ENCODE measurements around the gene NOB1.
"Not testable (repeated sequence)": the region's sequence is repeated elsewhere in the genome, so short reads cannot be mapped to it uniquely, and the experiment has no call there.

Gene NOB1

DNA sequence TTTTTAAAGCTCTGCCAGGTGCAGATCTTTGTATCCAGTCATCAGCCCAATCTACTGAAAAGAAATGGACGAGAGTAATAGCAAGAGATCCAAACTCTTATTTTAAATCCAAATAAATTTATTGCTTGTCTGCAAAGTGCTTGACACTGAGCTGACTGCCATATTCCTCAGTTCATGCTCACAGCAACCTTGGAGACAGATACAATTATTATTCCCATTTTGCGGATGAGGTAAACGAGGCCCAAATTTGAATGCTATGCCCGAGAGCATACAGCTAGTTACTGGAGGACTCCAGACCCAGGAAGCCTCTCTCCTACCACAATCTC, 620 bp downstream of the NOB1 start:
- FAIRE-seq: no peak
- no peak for TF ChIP-seq POLR2AphosphoS5 (IDR thresholded peaks at IDR 0.05; ENCODE audit: low read depth, low read length)
- TF ChIP-seq POLR2A (IDR thresholded peaks at IDR 0.05; ENCODE audit: low read depth, low read length): no peak
- 0 out of 2 replicates have a peak, but pooled peaks have one; percentile 19 for TF ChIP-seq TAF1 (IDR thresholded peaks at IDR 0.05; ENCODE audit: borderline replicate concordance, low read depth, low read length)
- DNase-seq (ENCODE audit: insufficient read length): no peak

DNA sequence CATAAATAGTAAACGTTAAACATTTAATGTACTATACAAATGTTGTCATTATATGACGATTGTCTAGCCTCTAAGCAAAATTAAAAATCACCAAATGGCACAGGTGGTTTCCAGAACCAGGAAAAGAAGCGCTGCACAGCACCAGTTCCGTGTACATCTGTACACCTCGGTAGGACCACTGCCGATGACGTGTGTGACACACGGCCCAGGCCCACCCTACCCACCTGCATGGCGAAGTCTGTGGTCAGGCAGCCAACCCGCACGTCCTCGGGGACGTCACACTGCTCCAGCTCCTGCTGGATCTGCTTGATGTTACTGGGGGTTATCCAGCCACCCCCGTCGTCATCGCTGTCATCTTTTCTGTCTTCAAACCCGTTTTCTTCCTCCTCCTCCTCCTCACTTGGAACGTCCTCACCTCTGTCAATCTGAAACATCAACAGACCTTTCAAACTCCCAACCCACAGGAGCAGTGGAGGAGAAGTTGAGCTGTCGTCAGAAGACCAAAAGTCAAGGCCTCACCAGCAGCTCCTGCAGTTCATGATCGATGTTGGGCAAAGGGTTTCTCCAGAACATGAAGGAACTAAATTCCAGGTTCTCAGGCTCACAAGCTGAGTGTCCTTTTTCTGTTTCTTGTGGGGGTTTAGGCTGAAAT, 5.9 kb downstream of the NOB1 start:
- TF ChIP-seq POLR2AphosphoS5 (IDR thresholded peaks at IDR 0.05; ENCODE audit: low read depth, low read length): 0 out of 2 replicates have a peak, but pooled peaks have one; percentile 21
- no peak for TF ChIP-seq TAF1 (IDR thresholded peaks at IDR 0.05; ENCODE audit: borderline replicate concordance, low read depth, low read length)
- no peak for TF ChIP-seq POLR2A (IDR thresholded peaks at IDR 0.05; ENCODE audit: low read depth, low read length)
- DNase-seq (ENCODE audit: insufficient read length): no peak
- no peak for FAIRE-seq

DNA sequence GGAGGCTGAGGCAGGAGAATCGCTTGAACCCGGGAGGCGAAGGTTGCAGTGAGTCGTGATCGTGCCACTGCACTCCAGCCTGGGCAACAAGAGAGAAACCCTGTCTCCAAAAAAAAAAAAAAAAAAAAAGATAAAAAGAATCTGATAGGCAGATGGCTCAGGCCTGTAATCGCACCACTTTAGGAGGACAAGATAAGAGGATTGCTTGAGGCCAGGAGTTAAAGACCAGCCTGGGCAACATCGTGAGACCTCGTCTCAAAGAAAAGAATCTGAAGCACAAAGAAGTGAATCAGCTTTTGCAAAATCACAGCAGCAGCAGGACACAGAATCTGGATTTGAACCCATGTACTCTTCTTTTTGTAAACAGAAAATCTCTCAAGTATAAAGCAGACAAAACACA, 7.6 kb downstream of the NOB1 start:
- no peak for DNase-seq (ENCODE audit: insufficient read length)
- TF ChIP-seq POLR2AphosphoS5 (IDR thresholded peaks at IDR 0.05; ENCODE audit: low read depth, low read length) (no peak), POLR2A (IDR thresholded peaks at IDR 0.05; ENCODE audit: low read depth, low read length) (no peak), TAF1 (IDR thresholded peaks at IDR 0.05; ENCODE audit: borderline replicate concordance, low read depth, low read length) (no peak)
- FAIRE-seq: no peak

DNA sequence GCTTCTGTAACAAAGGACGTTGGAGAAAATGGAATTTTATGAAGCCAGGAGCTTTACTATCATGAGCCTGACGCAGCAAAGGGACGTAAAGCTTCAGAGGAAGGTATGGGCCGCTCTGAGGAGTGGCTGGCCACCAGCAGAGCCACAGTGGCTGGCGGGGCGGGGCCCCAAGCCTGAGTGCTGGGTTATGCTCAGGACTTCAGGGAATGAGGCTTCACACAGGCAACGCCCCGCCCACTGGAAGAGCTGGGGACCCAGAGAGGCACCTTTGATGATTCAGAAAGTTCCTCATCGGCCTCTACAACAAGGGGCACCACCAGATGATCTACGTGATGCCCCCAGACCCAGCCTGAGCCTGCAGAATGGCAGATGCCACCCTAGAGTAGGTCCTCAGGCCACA, 8.8 kb downstream of the NOB1 start:
- FAIRE-seq (no peak), DNase-seq (ENCODE audit: insufficient read length) (no peak)
- TF ChIP-seq POLR2AphosphoS5 (IDR thresholded peaks at IDR 0.05; ENCODE audit: low read depth, low read length) (no peak), POLR2A (IDR thresholded peaks at IDR 0.05; ENCODE audit: low read depth, low read length) (no peak), TAF1 (IDR thresholded peaks at IDR 0.05; ENCODE audit: borderline replicate concordance, low read depth, low read length) (no peak)

DNA sequence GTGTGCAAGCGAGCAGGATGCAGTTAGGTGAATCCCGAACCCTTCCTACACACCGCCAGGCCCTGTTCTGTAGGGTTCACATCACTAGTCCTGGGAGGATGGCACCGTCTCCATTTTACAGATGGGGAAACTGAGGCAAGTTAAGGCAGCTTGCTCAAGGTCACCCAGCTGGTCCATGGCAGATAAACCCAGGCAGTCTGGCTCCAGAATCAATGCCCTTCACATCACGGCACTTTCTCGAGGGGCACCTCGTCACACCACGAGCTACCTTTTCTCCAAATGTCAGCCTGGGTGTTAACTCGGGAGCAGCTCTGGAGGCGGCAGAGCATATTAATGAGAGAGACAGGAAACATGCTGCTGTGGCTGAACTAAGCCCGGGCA, 9.5 kb downstream of the NOB1 start:
- DNase-seq (ENCODE audit: insufficient read length) (no peak), FAIRE-seq (no peak)
- TF ChIP-seq TAF1 (IDR thresholded peaks at IDR 0.05; ENCODE audit: borderline replicate concordance, low read depth, low read length) (no peak), POLR2A (IDR thresholded peaks at IDR 0.05; ENCODE audit: low read depth, low read length) (no peak; the same call in 1 of the 2 replicates), POLR2AphosphoS5 (IDR thresholded peaks at IDR 0.05; ENCODE audit: low read depth, low read length) (peak; percentile 68; the same call in 1 of the 2 replicates)

DNA sequence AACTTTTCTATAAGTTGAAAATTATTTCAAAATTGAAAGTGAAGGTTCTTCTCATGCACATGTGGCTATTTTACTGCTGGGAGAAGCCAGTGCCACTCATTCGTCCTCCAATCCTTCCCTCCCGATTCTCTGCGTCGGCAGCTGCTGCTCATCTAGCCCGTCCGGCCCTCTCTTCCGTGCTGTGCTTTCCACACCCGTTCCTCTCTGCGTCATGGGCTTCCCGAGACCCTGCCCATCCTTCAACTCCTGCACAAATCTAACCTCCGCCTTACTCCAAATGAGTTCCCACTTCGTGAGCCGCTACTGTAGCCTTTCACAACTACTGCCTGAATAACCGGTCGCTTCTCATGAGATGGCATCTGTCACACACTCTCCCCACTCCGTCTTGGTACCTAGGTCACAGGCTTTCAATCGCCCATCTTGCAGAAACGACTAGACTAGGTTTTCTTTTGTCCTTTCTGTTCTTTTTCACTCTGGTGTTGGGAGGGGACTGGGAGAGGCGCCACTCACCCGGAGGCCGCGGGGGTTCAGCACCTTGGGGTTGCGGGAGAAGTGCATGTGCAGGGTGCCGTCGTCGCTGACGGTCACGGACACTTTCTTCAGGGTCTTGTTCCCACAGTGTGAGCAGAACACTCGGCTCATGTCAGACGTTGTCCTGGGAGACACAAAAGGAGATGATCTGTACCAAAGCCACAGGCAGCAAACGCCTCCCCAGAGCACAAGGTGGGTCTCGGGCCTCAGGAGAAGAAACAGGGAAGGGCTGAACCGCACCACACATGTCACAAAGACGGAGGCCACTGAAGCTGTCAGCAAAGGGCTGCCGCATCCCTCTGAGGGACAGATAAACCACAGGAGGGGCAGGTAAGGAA, 10.1 kb downstream of the NOB1 start:
- FAIRE-seq (no peak), DNase-seq (ENCODE audit: insufficient read length) (no peak)
- no peak for TF ChIP-seq POLR2AphosphoS5 (IDR thresholded peaks at IDR 0.05; ENCODE audit: low read depth, low read length)
- TF ChIP-seq POLR2A (IDR thresholded peaks at IDR 0.05; ENCODE audit: low read depth, low read length): no peak
- TF ChIP-seq TAF1 (IDR thresholded peaks at IDR 0.05; ENCODE audit: borderline replicate concordance, low read depth, low read length): no peak

DNA sequence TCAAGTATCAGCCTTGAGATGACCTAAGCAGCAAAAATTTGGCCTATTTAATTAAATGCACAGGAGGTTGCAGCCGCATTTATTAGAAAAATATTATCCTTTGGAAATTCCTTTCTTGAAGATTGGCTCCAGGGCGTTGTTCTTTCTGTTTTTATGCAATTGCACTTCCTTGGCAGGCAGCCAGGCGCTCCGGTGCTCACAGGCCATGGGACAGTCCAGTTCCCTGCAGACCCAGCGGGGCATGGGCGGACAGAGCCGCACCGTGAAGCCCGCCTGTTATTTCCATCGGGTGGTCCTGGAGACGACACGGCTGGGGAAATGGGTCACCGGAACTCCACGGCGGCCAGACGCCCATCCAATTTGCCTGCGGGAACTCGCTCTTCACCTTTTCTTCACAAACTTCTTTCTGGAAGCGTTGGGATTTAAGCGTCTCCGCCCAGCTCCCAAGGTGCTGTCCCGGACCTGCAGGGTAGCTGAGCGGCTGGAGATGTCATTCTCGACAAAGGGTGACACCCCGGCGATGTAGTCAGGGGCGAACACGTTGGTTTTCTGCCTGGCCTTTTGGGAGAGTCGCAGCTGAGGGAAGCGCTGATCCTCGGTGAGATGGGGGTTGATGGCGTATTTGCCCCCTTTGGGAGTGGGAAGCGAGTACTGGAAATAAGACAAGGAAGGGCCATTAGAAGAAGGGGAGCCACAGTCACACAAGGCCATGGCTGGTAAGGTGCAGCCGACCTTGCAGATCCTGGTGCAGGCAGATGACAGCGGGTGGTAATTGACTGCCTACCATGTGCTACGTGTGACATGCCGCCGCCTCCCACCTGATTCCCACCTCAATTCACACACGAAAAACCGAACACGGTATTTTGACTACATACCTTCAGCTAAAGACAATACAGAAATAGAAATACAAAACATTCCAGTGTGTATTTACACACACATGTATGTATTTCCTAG, 12.5 kb downstream of the NOB1 start:
- FAIRE-seq: no peak
- no peak for DNase-seq (ENCODE audit: insufficient read length)
- TF ChIP-seq TAF1 (IDR thresholded peaks at IDR 0.05; ENCODE audit: borderline replicate concordance, low read depth, low read length): no peak
- no peak for TF ChIP-seq POLR2AphosphoS5 (IDR thresholded peaks at IDR 0.05; ENCODE audit: low read depth, low read length)
- TF ChIP-seq POLR2A (IDR thresholded peaks at IDR 0.05; ENCODE audit: low read depth, low read length): no peak

DNA sequence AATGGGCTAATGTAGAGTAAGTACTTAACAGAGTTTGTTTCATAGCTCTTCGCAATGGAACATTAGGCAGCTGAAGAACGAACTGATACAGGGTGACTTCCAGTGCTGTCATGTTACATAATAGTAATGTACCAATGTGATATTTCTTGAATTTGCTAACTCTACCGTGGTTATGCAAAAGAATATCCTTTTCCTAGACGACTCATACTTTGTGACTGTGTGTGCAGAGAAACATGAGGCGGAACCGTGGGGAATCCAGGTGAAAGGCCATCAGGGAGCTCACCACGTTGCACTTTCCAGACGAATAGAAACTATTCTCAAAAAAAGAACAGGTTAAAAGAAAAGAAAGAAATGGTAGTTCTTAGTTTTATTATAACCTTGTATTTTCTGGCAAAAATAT, 13.2 kb downstream of the NOB1 start:
- no peak for TF ChIP-seq POLR2AphosphoS5 (IDR thresholded peaks at IDR 0.05; ENCODE audit: low read depth, low read length)
- no peak for TF ChIP-seq TAF1 (IDR thresholded peaks at IDR 0.05; ENCODE audit: borderline replicate concordance, low read depth, low read length)
- TF ChIP-seq POLR2A (IDR thresholded peaks at IDR 0.05; ENCODE audit: low read depth, low read length): no peak
- DNase-seq (ENCODE audit: insufficient read length) (no peak), FAIRE-seq (no peak)

DNA sequence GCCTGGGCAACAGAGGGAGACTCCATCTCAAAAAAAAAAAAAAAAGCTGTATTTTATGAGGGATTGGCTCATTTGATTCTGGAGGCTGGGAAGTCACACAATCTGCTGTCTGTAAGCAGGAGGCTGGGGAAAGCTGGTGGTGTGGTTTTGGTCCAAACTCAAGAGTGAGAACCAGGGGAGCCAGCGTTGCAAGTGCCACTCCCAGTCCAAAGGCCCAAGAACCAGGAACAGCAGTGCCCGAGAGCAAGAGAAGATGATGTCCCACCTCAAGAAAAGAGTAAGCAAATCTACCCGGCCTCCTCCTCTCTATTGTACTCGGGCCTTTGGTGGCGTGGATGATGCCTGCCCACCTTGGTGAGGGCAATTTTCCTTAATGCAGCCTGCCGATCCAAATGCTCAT, 22.6 kb downstream of the NOB1 start:
- DNase-seq (ENCODE audit: insufficient read length) (no peak), FAIRE-seq (no peak)
- TF ChIP-seq TAF1 (IDR thresholded peaks at IDR 0.05; ENCODE audit: borderline replicate concordance, low read depth, low read length): no peak
- TF ChIP-seq POLR2A (IDR thresholded peaks at IDR 0.05; ENCODE audit: low read depth, low read length): no peak
- TF ChIP-seq POLR2AphosphoS5 (IDR thresholded peaks at IDR 0.05; ENCODE audit: low read depth, low read length): no peak

DNA sequence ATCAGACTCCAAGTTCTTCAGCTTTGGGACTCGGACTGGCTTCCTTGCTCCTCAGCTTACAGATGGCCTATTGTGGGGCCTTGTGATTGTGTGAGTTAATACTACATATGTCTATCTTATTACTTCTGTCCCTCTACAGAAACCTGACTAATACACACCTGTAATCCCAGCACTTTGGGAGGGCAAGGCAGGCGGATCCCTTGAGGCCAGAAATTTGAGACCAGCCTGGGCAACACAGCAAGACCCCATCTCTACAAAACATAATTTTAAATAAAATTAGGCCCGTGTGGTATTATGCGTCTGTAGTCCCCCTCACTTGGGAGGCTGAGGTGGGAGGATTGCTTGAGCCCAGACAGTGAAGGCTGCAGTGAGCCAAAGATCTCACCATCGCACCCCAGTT, 23.4 kb downstream of the NOB1 start:
- not testable (repeated sequence) for DNase-seq (ENCODE audit: insufficient read length); FAIRE-seq

DNA sequence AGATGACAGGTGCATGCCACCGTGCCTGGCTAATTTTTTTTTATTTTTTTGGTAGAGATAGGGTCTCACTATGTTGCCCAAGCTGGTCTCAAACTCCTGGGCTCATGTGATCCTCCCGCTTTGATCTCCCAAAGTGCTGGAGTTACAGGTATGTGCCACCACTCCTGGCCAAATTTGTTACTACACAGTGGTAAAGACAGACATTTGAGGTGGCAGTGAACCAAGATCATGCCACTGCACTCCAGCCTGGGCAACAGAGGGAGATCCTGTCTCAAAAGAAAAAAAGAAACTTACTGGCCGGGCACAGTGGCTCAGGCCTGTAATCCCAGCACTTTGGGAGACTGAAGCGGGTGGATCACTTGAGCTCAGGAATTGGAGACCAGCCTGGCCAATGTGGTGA, 25.7 kb downstream of the NOB1 start:
- FAIRE-seq; DNase-seq (ENCODE audit: insufficient read length): not testable (repeated sequence)

Data from GM12892 (cell line).